ENCODE results near the gene FTCDNL1.

Gene FTCDNL1

DNA sequence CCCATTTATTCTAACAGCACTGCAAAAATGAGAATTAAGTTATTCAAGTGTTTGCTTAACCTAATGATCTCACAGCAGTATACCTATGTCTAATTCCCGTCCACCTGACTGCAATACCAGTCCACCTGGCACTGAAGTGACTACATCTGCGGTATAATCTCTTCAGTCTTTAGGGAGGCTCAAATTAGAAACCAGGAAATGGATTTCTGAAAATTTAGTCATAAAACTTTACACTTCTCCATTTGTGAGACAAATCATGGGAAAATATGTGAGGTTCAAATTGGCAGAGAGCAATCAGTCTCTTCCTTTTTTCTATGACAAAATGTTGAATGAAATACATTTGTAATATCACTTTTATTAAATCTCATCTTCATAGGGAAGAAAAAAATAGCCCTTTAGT, 33.0 kb downstream of the FTCDNL1 start:
- Histone ChIP-seq H3K27ac (ENCODE audit: insufficient read depth, low read depth, low read length, poor library complexity, severe bottlenecking) (no peak overlapping the region), H3K4me3 (ENCODE audit: insufficient read depth, low read depth, low read length) (no peak overlapping the region), H3K4me1 (ENCODE audit: control insufficient read depth, insufficient read depth, low read length) (no peaks in the 10 kb centered on the region), H3K9me3 (ENCODE audit: control insufficient read depth, low read length) (no peaks in the 10 kb centered on the region), H3K27me3 (ENCODE audit: control insufficient read depth, insufficient read depth, low read length, poor library complexity, severe bottlenecking) (no peaks in the 10 kb centered on the region), H3K36me3 (ENCODE audit: control insufficient read depth, insufficient read depth, low read length) (no peaks in the 10 kb centered on the region)
- 92 to 93% methylated on average over 2 of the region's 2 CpGs for WGBS, 2 experiments

DNA sequence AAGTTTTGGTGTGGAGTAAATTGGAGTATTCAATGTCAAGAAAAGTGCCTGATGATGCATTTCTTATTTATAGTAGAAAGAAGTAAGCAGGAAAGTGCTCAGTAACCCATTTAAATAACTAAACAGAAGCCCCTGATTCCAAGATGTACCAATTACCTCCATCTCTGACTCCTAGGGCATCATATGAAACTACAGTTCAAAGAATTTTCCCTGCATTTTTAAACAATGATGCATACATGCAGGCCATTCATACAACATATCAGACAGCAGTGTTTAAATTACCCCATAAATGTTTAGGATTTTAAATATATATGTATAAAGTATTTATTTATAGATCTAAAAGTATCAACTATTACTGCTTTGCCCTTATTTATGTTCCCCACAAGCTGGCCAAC, 36.2 kb downstream of the FTCDNL1 start:
- H3K36me3 ChIP-seq (ENCODE audit: control insufficient read depth, insufficient read depth, low read length) = no peaks in the 10 kb centered on the region
- H3K27ac ChIP-seq (ENCODE audit: insufficient read depth, low read depth, low read length, poor library complexity, severe bottlenecking) = no peak overlapping the region
- H3K4me3 ChIP-seq (ENCODE audit: insufficient read depth, low read depth, low read length) = no peak overlapping the region
- H3K9me3 ChIP-seq (ENCODE audit: control insufficient read depth, low read length) = no peaks in the 10 kb centered on the region
- H3K4me1 ChIP-seq (ENCODE audit: control insufficient read depth, insufficient read depth, low read length) = no peaks in the 10 kb centered on the region
- no peaks in the 10 kb centered on the region for H3K27me3 ChIP-seq (ENCODE audit: control insufficient read depth, insufficient read depth, low read length, poor library complexity, severe bottlenecking)

DNA sequence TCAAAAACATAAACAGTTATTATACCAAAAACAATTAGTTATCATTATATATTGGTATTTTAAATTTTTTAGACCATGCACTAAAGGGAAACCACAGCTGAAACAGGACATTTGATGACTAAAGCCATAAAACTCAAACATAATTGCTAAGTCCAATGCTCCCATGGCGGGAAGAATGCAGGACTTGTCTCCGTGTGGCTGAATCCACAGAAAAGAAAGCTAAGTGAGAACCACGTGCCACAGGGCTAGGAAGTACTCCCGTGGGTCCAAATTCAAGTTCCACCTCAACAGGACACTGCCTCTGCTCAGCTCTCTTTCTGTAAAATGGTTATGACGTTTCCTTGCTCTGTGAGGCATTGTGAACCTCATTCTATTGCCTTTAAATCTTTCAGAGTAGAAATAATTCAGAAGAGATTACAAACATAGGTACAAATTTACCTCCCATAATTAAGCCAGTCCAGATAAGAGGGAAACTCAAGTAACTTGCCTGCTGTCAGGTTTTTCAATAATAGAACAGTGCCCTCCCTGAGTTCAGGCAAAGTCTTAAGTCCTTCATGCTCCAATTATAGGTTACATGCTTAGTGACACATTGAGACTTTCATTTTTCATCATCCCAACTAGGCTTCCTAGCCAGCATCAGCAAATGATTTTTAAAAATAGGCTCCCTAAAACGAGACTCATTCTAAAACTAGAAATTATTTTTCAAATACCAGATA, 36.7 kb downstream of the FTCDNL1 start:
- Histone ChIP-seq H3K9me3 (ENCODE audit: control insufficient read depth, low read length) (no peaks in the 10 kb centered on the region), H3K4me1 (ENCODE audit: control insufficient read depth, insufficient read depth, low read length) (no peaks in the 10 kb centered on the region), H3K27me3 (ENCODE audit: control insufficient read depth, insufficient read depth, low read length, poor library complexity, severe bottlenecking) (no peaks in the 10 kb centered on the region), H3K27ac (ENCODE audit: insufficient read depth, low read depth, low read length, poor library complexity, severe bottlenecking) (no peak overlapping the region), H3K36me3 (ENCODE audit: control insufficient read depth, insufficient read depth, low read length) (no peaks in the 10 kb centered on the region), H3K4me3 (ENCODE audit: insufficient read depth, low read depth, low read length) (no peak overlapping the region)
- WGBS, 2 experiments = 80 to 84% methylated on average over 4 to 6 of the region's 6 CpGs

DNA sequence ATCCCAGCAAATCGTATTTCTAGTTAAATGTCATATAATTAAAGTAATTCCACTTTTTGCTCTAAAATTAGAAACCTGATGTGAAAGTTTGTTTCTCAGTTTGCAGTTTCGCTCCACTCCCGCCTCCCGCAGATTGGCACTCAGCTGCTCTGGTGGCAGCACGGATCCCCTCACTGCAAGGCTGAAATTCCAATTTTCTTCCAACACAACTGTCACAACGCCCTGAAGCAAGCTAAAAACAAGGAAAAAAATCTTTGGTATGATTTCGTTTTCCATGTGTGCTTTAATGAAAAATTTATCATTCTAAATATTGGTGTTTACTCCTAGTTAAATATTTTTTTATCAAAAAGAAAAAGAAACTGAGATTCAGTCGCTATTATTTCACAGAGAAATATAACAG, 38.5 kb downstream of the FTCDNL1 start:
- no peaks in the 10 kb centered on the region for H3K4me1 ChIP-seq (ENCODE audit: control insufficient read depth, insufficient read depth, low read length)
- no peaks in the 10 kb centered on the region for H3K27me3 ChIP-seq (ENCODE audit: control insufficient read depth, insufficient read depth, low read length, poor library complexity, severe bottlenecking)
- H3K9me3 ChIP-seq (ENCODE audit: control insufficient read depth, low read length) = no peaks in the 10 kb centered on the region
- 73 to 81% methylated on average over 5 to 8 of the region's 8 CpGs for WGBS, 2 experiments
- H3K36me3 ChIP-seq (ENCODE audit: control insufficient read depth, insufficient read depth, low read length) = no peaks in the 10 kb centered on the region
- H3K27ac ChIP-seq (ENCODE audit: insufficient read depth, low read depth, low read length, poor library complexity, severe bottlenecking) = no peak overlapping the region
- H3K4me3 ChIP-seq (ENCODE audit: insufficient read depth, low read depth, low read length) = no peak overlapping the region

DNA sequence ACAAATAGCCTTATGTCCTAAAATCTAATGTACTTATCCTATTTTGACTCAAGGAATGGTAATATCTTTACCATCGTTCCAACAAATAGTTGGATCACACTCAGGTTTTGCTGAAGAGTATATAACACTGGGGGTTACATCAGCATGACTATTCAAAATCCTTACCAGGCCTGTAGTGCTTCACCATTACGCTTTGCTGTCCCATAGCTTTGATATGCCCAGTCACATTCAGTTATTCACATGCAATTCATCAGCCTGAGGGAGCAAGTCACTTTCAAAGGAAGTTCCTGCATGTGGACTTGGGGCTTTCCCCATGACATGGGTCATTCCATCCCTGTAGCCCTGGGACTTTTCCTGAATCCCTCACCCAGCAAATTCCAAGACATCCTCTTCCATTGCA, 39.6 kb downstream of the FTCDNL1 start:
- H3K9me3 ChIP-seq (ENCODE audit: control insufficient read depth, low read length) = no peaks in the 10 kb centered on the region
- WGBS, 2 experiments = 70 to 74% methylated on average over 2 of the region's 2 CpGs
- no peak overlapping the region for H3K27ac ChIP-seq (ENCODE audit: insufficient read depth, low read depth, low read length, poor library complexity, severe bottlenecking)
- H3K4me3 ChIP-seq (ENCODE audit: insufficient read depth, low read depth, low read length) = no peak overlapping the region
- no peaks in the 10 kb centered on the region for H3K36me3 ChIP-seq (ENCODE audit: control insufficient read depth, insufficient read depth, low read length)
- no peaks in the 10 kb centered on the region for H3K4me1 ChIP-seq (ENCODE audit: control insufficient read depth, insufficient read depth, low read length)
- H3K27me3 ChIP-seq (ENCODE audit: control insufficient read depth, insufficient read depth, low read length, poor library complexity, severe bottlenecking) = no peaks in the 10 kb centered on the region

DNA sequence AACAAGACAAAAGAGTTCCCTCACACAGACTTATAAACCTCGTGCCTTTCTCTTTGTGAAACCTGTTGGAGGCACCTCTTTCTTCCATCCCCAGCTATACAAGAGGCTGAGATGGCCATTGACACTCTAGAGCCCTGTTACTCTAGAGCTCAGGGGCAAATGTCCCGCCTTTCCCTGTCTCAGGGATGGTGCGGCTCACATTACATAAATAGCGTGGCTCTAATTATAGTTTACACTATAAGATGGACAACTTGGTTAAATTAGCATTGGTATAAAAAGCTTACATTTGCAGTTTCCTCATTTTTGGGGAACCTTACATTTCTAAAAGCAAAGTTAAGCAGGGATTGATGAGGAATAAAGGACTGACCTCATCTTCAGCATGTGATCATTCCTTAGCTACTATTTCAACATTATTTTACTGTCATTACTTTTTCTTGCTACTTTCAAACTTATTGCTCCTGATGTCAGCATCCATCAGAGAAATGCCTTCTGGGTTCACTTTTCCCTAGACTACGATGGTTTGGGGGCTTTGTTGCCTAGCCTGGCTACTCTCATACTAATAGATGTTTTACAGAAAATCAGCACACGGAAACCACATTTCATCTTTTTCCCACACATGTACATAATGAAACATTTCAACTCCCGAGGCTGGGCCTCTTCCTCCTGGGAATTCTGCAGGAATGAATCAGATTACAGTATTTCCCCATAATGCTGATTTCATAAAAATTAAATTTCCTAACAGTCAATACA, 40.4 kb downstream of the FTCDNL1 start:
- 86 to 88% methylated on average over 7 of the region's 7 CpGs for WGBS, 2 experiments
- H3K27me3 ChIP-seq (ENCODE audit: control insufficient read depth, insufficient read depth, low read length, poor library complexity, severe bottlenecking) = no peaks in the 10 kb centered on the region
- H3K36me3 ChIP-seq (ENCODE audit: control insufficient read depth, insufficient read depth, low read length) = no peaks in the 10 kb centered on the region
- H3K4me3 ChIP-seq (ENCODE audit: insufficient read depth, low read depth, low read length) = no peak overlapping the region
- H3K9me3 ChIP-seq (ENCODE audit: control insufficient read depth, low read length) = no peaks in the 10 kb centered on the region
- H3K4me1 ChIP-seq (ENCODE audit: control insufficient read depth, insufficient read depth, low read length) = no peaks in the 10 kb centered on the region
- no peak overlapping the region for H3K27ac ChIP-seq (ENCODE audit: insufficient read depth, low read depth, low read length, poor library complexity, severe bottlenecking)

DNA sequence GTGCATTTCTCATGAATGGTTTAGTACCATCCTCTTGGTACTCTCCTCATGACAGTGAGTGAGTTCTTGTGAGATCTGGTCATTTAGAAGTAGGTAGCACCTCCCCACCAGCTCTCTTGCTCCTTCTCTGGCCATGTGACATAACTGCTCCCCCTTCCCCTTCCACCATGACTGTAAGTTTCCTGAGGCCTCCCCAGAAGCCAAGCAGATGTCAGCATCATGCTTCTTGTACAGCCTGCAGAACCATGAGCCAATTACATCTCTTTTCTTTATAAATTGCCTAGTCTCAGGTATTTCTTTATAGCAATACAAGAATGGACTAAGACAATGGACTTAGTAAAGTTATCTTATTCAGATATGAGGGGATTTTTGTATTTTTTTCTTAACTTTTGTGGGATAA, 43.0 kb downstream of the FTCDNL1 start:
- H3K27ac ChIP-seq (ENCODE audit: insufficient read depth, low read depth, low read length, poor library complexity, severe bottlenecking) = no peak overlapping the region
- H3K4me1 ChIP-seq (ENCODE audit: control insufficient read depth, insufficient read depth, low read length) = peaks cover 9% of the 10 kb centered on the region
- peaks cover 5% of the 10 kb centered on the region for H3K27me3 ChIP-seq (ENCODE audit: control insufficient read depth, insufficient read depth, low read length, poor library complexity, severe bottlenecking)
- H3K36me3 ChIP-seq (ENCODE audit: control insufficient read depth, insufficient read depth, low read length) = no peaks in the 10 kb centered on the region
- no peaks in the 10 kb centered on the region for H3K9me3 ChIP-seq (ENCODE audit: control insufficient read depth, low read length)
- no peak overlapping the region for H3K4me3 ChIP-seq (ENCODE audit: insufficient read depth, low read depth, low read length)

DNA sequence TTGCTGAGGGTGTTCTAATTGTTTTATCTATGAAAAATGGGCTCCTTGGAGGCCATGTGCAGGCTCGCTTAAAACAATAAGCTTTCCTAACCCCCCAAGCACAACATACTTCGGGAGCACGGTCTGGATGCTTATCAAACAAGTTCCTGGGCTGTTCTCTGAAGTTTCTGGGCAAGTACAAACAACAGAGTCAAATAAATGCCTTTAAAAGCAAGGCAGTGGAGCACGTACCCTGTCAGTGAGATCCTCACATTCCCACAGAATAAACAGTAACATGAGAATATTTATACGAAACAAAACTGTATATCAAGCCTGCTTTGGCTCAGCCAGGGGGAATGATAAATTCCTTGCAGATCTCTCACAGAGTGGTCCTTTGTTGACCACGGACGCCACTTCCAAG, 44.8 kb downstream of the FTCDNL1 start:
- no peaks in the 10 kb centered on the region for H3K36me3 ChIP-seq (ENCODE audit: control insufficient read depth, insufficient read depth, low read length)
- H3K27ac ChIP-seq (ENCODE audit: insufficient read depth, low read depth, low read length, poor library complexity, severe bottlenecking) = no peak overlapping the region
- peaks cover 5% of the 10 kb centered on the region for H3K27me3 ChIP-seq (ENCODE audit: control insufficient read depth, insufficient read depth, low read length, poor library complexity, severe bottlenecking)
- H3K4me1 ChIP-seq (ENCODE audit: control insufficient read depth, insufficient read depth, low read length) = peaks cover 9% of the 10 kb centered on the region
- H3K9me3 ChIP-seq (ENCODE audit: control insufficient read depth, low read length) = no peaks in the 10 kb centered on the region
- WGBS, 2 experiments = 81 to 82% methylated on average over 7 of the region's 7 CpGs
- no peak overlapping the region for H3K4me3 ChIP-seq (ENCODE audit: insufficient read depth, low read depth, low read length)

DNA sequence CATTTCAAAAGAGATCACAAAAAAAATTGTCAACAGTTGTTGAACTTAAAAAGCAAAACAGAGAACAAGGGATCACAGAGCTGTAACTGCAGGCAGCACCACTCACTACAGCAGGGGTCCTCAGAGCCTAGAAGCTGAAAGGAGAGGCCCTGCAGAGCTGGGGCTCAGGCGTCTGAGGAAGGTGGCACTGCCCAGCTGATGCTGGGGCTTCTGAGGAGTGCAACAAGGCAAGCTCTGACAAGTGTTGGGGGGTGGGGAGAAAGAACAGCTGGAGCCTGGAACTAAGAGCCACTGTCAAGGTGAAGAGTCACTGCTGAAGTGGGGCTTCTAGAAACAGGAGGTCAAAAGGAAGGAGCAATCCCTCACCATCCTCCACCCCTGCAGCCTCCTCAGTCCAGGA, 46.2 kb downstream of the FTCDNL1 start:
- peaks cover 9% of the 10 kb centered on the region for H3K4me1 ChIP-seq (ENCODE audit: control insufficient read depth, insufficient read depth, low read length)
- no peak overlapping the region for H3K27ac ChIP-seq (ENCODE audit: insufficient read depth, low read depth, low read length, poor library complexity, severe bottlenecking)
- H3K36me3 ChIP-seq (ENCODE audit: control insufficient read depth, insufficient read depth, low read length) = no peaks in the 10 kb centered on the region
- 0 to 3% methylated on average over 1 of the region's 1 CpG for WGBS, 2 experiments
- H3K4me3 ChIP-seq (ENCODE audit: insufficient read depth, low read depth, low read length) = no peak overlapping the region
- peaks cover 5% of the 10 kb centered on the region for H3K27me3 ChIP-seq (ENCODE audit: control insufficient read depth, insufficient read depth, low read length, poor library complexity, severe bottlenecking)
- no peaks in the 10 kb centered on the region for H3K9me3 ChIP-seq (ENCODE audit: control insufficient read depth, low read length)

DNA sequence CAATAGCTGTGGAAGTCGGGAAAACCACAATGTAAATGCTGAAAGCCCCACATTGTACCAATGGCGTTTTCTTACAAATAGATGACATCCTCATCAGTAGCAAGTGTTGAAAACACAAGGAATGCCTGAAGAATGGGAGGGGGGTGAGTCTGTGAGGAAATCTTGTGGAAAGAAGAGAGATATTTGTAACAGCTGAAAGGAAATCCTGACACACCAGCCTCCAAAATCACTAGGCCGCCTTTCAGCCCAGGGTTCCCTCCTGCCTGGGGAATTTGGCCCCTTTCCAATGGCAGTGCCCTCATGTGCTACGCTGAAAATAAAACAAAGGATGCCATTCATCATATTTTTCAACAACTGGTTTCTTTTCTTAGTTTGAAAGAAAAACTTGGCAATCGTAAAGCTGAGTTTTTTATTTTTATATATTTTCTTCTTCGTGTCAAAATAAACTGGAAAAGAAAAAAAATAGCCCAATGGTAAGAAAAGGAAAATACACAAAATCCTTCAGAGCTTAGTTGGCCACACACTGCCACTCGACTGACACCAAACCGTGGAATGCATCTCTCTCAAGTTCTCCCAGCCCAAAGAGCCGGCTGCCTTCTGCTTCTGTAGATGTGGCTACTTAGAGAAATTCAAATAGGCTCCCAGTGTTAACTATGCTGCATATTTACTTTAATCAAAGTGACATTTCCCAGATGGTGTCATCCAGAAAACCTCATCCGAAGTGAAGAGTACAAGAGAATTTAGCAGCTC, 52.0 kb downstream of the FTCDNL1 start:
- Histone ChIP-seq H3K36me3 (ENCODE audit: control insufficient read depth, insufficient read depth, low read length) (no peaks in the 10 kb centered on the region), H3K4me1 (ENCODE audit: control insufficient read depth, insufficient read depth, low read length) (peaks cover under 1% of the 10 kb centered on the region), H3K9me3 (ENCODE audit: control insufficient read depth, low read length) (no peaks in the 10 kb centered on the region), H3K27ac (ENCODE audit: insufficient read depth, low read depth, low read length, poor library complexity, severe bottlenecking) (no peak overlapping the region), H3K4me3 (ENCODE audit: insufficient read depth, low read depth, low read length) (no peak overlapping the region), H3K27me3 (ENCODE audit: control insufficient read depth, insufficient read depth, low read length, poor library complexity, severe bottlenecking) (peaks cover 5% of the 10 kb centered on the region)
- 56 to 79% methylated on average over 8 to 10 of the region's 10 CpGs for WGBS, 2 experiments
